Body of pancreas (tissue), 4 donors: ENCODE data around the gene GINS2. TPM values are rescaled to one million over a fixed set of nuclear protein-coding genes. Genes with fewer than 3 reads are reported as not detected.

Source experiments
- ATAC-seq: fragments of 150-250 bp; one replicate; pipeline ENCODE4 v1.9.1; 2016
- DNase-seq, 4 donors: peaks; one replicate each; pipeline ENCODE4 v3.0.0-alpha.2; 2019
- H3K27ac ChIP-seq, 4 donors: fragments of 200-600 bp; sonication (generic); 1 replicate in 3 of 4; 2 replicates in 1 of 4; pipeline versions ENCODE4 v1.5.1 to v1.6.1; 2016 to 2019; ENCODE audit warnings: mild to moderate bottlenecking in 1 of 4, mixed read lengths in 1 of 4, moderate library complexity in 1 of 4
- H3K27me3 ChIP-seq, 2 donors: fragments of 200-600 bp; sonication (generic); one replicate each; pipeline ENCODE4 v1.6.0; 2016; ENCODE audit warnings: mild to moderate bottlenecking in 1 of 2
- H3K36me3 ChIP-seq, 2 donors: fragments of 200-600 bp; sonication (generic); replicated peaks in 1 of 2; 2 replicates each; pipeline ENCODE4 v1.5.1; 2016; ENCODE audit warnings: low read depth in 2 of 2; ENCODE audit not compliant: insufficient read depth in 1 of 2
- H3K4me1 ChIP-seq: fragments of 200-600 bp; sonication (generic); one replicate; pipeline ENCODE4 v1.6.0; 2016
- H3K4me3 ChIP-seq, 2 donors: fragments of 200-600 bp; sonication (generic); 1 replicate in 1 of 2; 2 replicates in 1 of 2; pipeline ENCODE4 v1.5.1; 2016 to 2019
- H3K9me3 ChIP-seq, 3 donors: fragments of 200-600 bp; sonication (generic); 1 replicate in 2 of 3; 2 replicates in 1 of 3; pipeline ENCODE4 v1.5.1; 2016
- POLR2A ChIP-seq, 3 donors: fragments of 450-650 bp; IDR thresholded peaks; one replicate each; pipeline ENCODE4 v1.6.1; 2016; ENCODE audit warnings: antibody characterized with exemption in 3 of 3, mild to moderate bottlenecking in 2 of 3
- WGBS, 2 donors: methylation state at CpG; one replicate each; pipeline ENCODE4 v1.1.5; 2017; 5-methylcytosine and 5-hydroxymethylcytosine counted together
- intact Hi-C: fragments of 100-400 bp; cut with DNase I; formaldehyde crosslinking; loops from one replicate; pipeline ENCODE4 v1.15.1; 2023
- total RNA-seq, 2 donors: library from RNA; depleted of rRNA; stranded (reverse); fragments of >200 nt; gene quantifications; one replicate each; pipeline ENCODE4 v1.1.0, GENCODE V29; 2016
- TF ChIP-seq, protein P1 (sequence below), 7 experiments: fragments of 450-650 bp in 4 of 7; fragments of 200-600 bp in 3 of 7; sonication (generic) in 3 of 7; IDR thresholded peaks; one replicate each; pipeline ENCODE4 v1.5.1; 2016 to 2019; ENCODE audit warnings: antibody characterized with exemption in 7 of 7

The GINS2 gene
- total RNA-seq, 2 donors from 2014 or later: 0.26 to 0.33 TPM

DNA sequence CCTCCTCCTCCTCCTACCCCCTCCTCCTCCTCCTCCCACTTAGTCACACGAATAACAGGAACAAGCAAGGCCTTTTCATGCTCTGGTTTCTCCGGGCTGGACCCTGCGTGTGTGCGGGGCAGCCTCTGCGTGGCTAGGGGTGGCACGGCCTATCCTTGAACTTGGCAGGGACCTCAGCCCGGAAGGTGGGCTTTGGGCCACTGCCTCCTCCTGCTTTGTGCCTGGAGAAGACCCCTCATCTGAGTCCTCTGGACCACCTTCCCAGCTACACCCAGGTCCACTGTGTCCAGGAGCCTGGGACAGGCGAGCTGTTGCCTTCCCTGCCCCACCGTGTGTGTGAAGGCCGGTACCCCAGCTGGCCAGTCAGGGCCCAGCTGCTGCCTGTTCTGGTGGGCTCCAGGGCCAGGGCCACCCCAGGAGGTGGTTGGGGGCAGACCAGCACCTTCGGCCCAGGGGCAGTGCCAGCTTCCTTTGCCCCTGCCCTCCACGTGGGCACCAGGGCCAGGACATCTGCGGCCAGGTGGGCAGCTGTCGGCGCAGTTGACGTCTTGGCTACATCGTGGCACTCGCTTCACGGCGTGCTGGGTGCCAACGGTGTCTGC, 35.4 kb downstream of the GINS2 start:
- H3K4me1 ChIP-seq: peaks cover 24% of the 10 kb centered on the region
- intact Hi-C loops: no loop called here
- no peak overlapping the region for H3K4me3 ChIP-seq
- peaks cover 26 to 35% of the 10 kb centered on the region in 2 donors for H3K36me3 ChIP-seq
- WGBS, 2 donors: 68 to 86% methylated on average over 4 to 20 of the region's 21 CpGs
- H3K27me3 ChIP-seq: no peaks in the 10 kb centered on the region
- ATAC-seq: no peak
- H3K27ac ChIP-seq: peak overlapping the region; percentile 49 to 68 (median 60)
- no peak for TF ChIP-seq POLR2A (IDR thresholded peaks at IDR 0.05)
- TF ChIP-seq, protein P1, sequence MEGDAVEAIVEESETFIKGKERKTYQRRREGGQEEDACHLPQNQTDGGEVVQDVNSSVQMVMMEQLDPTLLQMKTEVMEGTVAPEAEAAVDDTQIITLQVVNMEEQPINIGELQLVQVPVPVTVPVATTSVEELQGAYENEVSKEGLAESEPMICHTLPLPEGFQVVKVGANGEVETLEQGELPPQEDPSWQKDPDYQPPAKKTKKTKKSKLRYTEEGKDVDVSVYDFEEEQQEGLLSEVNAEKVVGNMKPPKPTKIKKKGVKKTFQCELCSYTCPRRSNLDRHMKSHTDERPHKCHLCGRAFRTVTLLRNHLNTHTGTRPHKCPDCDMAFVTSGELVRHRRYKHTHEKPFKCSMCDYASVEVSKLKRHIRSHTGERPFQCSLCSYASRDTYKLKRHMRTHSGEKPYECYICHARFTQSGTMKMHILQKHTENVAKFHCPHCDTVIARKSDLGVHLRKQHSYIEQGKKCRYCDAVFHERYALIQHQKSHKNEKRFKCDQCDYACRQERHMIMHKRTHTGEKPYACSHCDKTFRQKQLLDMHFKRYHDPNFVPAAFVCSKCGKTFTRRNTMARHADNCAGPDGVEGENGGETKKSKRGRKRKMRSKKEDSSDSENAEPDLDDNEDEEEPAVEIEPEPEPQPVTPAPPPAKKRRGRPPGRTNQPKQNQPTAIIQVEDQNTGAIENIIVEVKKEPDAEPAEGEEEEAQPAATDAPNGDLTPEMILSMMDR (IDR thresholded peaks at IDR 0.05): no peak
- DNase-seq: no peak
- no peaks in the 10 kb centered on the region for H3K9me3 ChIP-seq

DNA sequence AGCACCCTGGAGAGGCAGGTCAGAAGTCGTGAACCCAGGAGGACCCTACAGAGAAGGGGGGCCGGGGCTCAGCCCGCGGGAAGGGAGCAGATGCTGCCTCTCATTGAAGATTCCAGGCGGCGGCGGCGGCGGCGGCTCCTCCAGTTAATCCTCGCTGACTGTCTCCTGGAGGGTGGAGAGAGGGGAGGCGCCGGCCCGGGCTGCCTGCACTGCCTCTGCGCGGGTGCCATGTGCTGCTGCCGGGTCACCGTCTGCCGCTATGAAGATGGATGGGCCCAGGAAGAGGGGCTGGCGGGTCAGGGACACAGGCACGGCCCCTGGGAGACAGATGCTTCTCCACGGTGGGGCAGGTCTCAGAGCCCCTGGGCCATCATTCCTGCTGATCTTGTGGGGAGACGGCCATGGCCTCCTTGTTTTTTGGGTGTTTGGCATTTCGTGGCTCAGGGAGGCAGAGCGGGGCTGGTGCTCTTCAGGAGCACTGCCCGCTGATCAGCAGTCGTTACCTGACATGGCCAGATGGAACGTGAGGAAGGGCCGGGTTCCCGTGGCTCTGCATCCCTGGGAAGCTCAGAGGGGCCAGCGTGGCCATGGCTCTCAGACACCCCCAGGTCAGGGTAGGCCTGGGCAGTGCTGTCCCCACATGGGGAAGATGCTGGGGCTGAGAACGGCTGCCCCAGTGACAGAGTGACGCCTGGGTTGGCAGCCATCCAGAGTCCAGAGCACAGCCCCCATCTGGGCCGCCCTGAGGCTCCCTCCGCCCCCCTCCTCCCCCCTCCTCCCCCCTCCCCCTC, 36.1 kb downstream of the GINS2 start:
- H3K36me3 ChIP-seq: peaks cover 20 to 27% of the 10 kb centered on the region in 2 donors

DNA sequence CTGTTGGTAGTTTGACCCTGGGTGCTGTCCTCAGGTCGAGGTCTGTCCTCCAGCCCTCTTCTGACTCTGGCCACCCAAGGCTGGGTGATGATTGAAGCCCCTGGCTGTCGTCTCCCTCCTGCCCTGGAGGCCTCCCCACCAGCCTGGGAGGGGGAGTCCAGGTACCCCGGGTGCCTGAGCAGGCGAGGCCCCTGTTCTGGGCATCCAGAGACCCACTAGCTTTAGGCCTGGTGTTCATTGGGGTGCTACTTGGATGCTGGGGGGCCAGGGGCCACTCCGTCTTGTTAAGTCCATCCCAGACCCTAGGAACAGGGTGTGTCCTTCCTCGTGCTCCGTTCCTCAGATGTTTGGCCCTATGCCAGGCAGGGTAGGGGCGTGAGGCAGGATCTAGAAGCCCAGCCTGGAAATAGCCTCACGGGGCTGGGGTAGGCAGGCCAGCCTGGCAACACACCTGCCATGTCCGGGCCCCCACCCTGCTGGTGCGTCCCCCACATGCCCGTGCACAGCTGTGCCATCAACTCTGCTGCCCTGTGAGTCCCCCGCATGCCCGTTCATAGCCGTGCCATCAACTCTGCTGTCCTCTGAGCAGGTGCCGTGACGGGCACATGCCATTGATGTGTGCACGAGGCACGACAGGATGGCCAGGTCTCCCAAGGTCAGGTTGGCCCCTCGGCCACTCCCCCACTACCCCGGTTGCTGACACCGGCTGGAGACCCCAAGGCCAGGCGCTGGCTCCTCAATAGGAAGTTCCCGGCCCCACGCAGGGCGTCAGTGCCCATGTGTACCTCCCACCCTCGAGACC, 36.9 kb downstream of the GINS2 start:
- no peak overlapping the region for H3K4me3 ChIP-seq
- H3K9me3 ChIP-seq: no peaks in the 10 kb centered on the region
- H3K4me1 ChIP-seq: peaks cover 24% of the 10 kb centered on the region
- H3K27ac ChIP-seq: peak overlapping the region in 3 of 4 donors; percentile 45 to 60 (median 52)
- H3K27me3 ChIP-seq: no peaks in the 10 kb centered on the region
- peak; percentile 19 for ATAC-seq
- intact Hi-C loops: no loop called here
- DNase-seq: peak in 1 of 4 donors; percentile 54
- H3K36me3 ChIP-seq: peaks cover 12 to 19% of the 10 kb centered on the region in 2 donors
- WGBS, 2 donors: 61 to 64% methylated on average over 7 to 27 of the region's 27 CpGs
- TF ChIP-seq, protein P1 (IDR thresholded peaks at IDR 0.05): no peak
- TF ChIP-seq POLR2A (IDR thresholded peaks at IDR 0.05): no peak

More for the DNA sequence above, 36.1 kb downstream of the GINS2 start:
- intact Hi-C loops: no loop called here
- DNase-seq (peak; percentile 64 to 86 (median 72)), ATAC-seq (peak; percentile 42)
- Histone ChIP-seq H3K4me1 (peaks cover 24% of the 10 kb centered on the region), H3K27ac (peak overlapping the region; percentile 44 to 60 (median 47)), H3K4me3 (no peak overlapping the region), H3K27me3 (no peaks in the 10 kb centered on the region), H3K9me3 (no peaks in the 10 kb centered on the region)
- TF ChIP-seq POLR2A (IDR thresholded peaks at IDR 0.05): no peak
- TF ChIP-seq, protein P1 (IDR thresholded peaks at IDR 0.05): no peak
- 47 to 58% methylated on average over 2 to 33 of the region's 35 CpGs for WGBS, 2 donors

DNA sequence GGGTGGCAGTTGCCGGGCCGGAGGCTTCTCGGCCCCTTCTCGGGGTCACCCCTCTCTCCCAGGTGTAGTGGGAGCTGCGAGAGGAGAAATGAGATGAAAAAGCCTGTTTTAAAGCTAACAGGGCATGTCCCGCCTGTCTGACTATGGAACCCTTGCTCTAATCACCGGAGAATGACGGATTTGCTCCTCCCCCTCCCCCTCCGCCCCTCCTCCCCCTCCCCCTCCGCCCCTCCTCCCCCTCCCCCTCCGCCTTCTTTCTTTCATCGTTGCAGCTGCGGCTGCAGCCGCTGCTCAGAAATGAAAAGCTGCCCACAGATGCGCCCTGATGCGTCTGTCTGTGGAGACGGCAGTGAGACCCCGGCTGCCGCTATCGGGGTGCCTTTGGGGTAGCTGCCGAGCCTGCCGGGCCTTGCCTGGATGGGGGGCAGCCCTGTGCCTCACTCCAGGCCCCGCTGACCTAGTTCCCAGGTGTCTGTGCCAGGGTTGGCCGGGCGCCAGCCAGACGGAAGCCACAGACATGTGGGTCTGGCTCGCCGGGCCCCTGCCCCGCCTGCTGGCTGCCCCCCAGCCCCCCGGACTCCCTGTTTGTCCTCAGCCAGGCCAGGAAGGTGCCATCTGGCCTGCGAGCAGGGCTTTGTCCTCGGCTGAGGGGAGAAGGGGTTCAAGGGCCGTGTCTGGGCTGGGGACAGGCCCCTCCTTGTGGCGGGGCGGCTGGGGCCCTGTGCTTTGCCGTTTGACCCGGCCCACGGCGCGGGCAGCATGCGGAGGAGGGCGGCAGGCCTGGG, 37.7 kb downstream of the GINS2 start:
- Histone ChIP-seq H3K4me3 (no peak overlapping the region), H3K9me3 (no peaks in the 10 kb centered on the region), H3K36me3 (peaks cover 7 to 12% of the 10 kb centered on the region in 2 donors), H3K27me3 (no peaks in the 10 kb centered on the region), H3K27ac (peak overlapping the region in 2 of 4 donors; percentile 46 to 52), H3K4me1 (peaks cover 24% of the 10 kb centered on the region)
- WGBS, 2 donors: 48 to 67% methylated on average over 10 to 41 of the region's 42 CpGs
- intact Hi-C loops: no loop called here
- peak; percentile 53 to 84 (median 68) for DNase-seq
- ATAC-seq: no peak
- no peak for TF ChIP-seq POLR2A (IDR thresholded peaks at IDR 0.05)
- TF ChIP-seq, protein P1 (IDR thresholded peaks at IDR 0.05): no peak
